Keratinocyte (primary cell): Measurements from ENCODE around the gene JAM2. TPM values are rescaled to one million over a fixed set of nuclear protein-coding genes. Genes with fewer than 3 reads are reported as not detected.

ENCODE experiments used
- DNase-seq: peaks from one replicate; pipeline ENCODE4 v3.0.0-alpha.2; 2011; ENCODE audit warnings: low read depth, missing footprints, low spot score
- FAIRE-seq: peaks from 2 replicates; lab custom pipeline; 2011; peaks lifted over from hg19 to GRCh38; lab: Jason Lieb, UNC
- H2AFZ ChIP-seq: 2 replicates; pipeline ENCODE4 v1.6.0; 2012; ENCODE audit warnings: low read length, control low read depth, inconsistent platforms; ENCODE audit not compliant: control insufficient read depth
- H3K27ac ChIP-seq: 2 replicates; pipeline ENCODE4 v1.5.1; 2011; ENCODE audit warnings: low read length; ENCODE audit not compliant: control insufficient read depth, insufficient read depth
- H3K27me3 ChIP-seq: 3 replicates; pipeline ENCODE4 v1.6.0; 2011; ENCODE audit warnings: low read length; ENCODE audit not compliant: control insufficient read depth, insufficient read depth; ENCODE audit errors: extremely low read depth
- H3K36me3 ChIP-seq, 2 experiments: 2 replicates in 1 of 2; 3 replicates in 1 of 2; pipeline ENCODE4 v1.5.1; 2011; ENCODE audit warnings: low read length in 2 of 2, mild to moderate bottlenecking in 1 of 2; ENCODE audit not compliant: control insufficient read depth in 2 of 2, insufficient read depth in 2 of 2; ENCODE audit errors: extremely low read depth in 1 of 2
- H3K4me1 ChIP-seq: 3 replicates; pipeline ENCODE4 v1.5.1; 2011; ENCODE audit warnings: low read length; ENCODE audit not compliant: control insufficient read depth, insufficient read depth; ENCODE audit errors: extremely low read depth
- H3K4me2 ChIP-seq: 3 replicates; pipeline ENCODE4 v1.6.0; 2011; ENCODE audit warnings: low read depth, low read length; ENCODE audit not compliant: control insufficient read depth, insufficient read depth; ENCODE audit errors: extremely low read depth
- H3K4me3 ChIP-seq, 3 experiments: fragments of 200-600 bp in 1 of 3; sonication (generic) in 1 of 3; 2 replicates in 2 of 3; 3 replicates in 1 of 3; pipeline ENCODE4 v1.5.1; 2011 to 2016; ENCODE audit warnings: low read length in 3 of 3, mild to moderate bottlenecking in 3 of 3, control low read depth in 2 of 3, inconsistent platforms in 1 of 3, low read depth in 1 of 3, mixed read lengths in 1 of 3, mixed run types in 1 of 3, moderate library complexity in 1 of 3; ENCODE audit not compliant: control insufficient read depth in 2 of 3, insufficient read depth in 2 of 3; ENCODE audit errors: extremely low read depth in 1 of 3
- H3K79me2 ChIP-seq: 2 replicates; pipeline ENCODE4 v1.6.0; 2012; ENCODE audit warnings: low read length; ENCODE audit not compliant: control insufficient read depth, insufficient read depth
- H3K9ac ChIP-seq: 3 replicates; pipeline ENCODE4 v1.6.0; 2011; ENCODE audit warnings: low read length; ENCODE audit not compliant: control insufficient read depth, insufficient read depth; ENCODE audit errors: extremely low read depth
- H3K9me1 ChIP-seq: 3 replicates; pipeline ENCODE4 v1.6.0; 2011; ENCODE audit warnings: low read length; ENCODE audit not compliant: control insufficient read depth, insufficient read depth; ENCODE audit errors: extremely low read depth
- H3K9me3 ChIP-seq: 2 replicates; pipeline ENCODE4 v1.5.1; 2012; ENCODE audit warnings: low read depth, low read length; ENCODE audit not compliant: control insufficient read depth
- H4K20me1 ChIP-seq: 3 replicates; pipeline ENCODE4 v1.6.0; 2011; ENCODE audit warnings: low read length; ENCODE audit not compliant: control insufficient read depth, insufficient read depth; ENCODE audit errors: extremely low read depth
- EZH2 ChIP-seq: IDR thresholded peaks from one replicate; pipeline ENCODE4 v1.6.1; 2012; ENCODE audit warnings: inconsistent platforms, mild to moderate bottlenecking, low read length, moderate library complexity
- dilution Hi-C: fragments of 300-500 bp; cut with MboI; formaldehyde crosslinking; loops from one replicate; pipeline ENCODE4 v1.7.0; 2020; ENCODE audit warnings: low sequenced_read_pairs; ENCODE audit not compliant: extremely low pct_ligation_motif_present
- polyA plus RNA-seq, 5 experiments: library from polyadenylated mRNA; depleted of rRNA in 3 of 5; stranded (reverse) in 3 of 5; stranded (forward) in 1 of 5; unstranded in 1 of 5; fragments of >200 nt; gene quantifications; 1 replicate in 1 of 5; 2 replicates in 3 of 5; 3 replicates in 1 of 5; pipeline versions ENCODE4 v1.2.1 to v1.2.3, GENCODE V29; 2011 to 2012; ENCODE audit warnings: missing spikeins in 2 of 5, low read depth in 1 of 5, low replicate concordance in 1 of 5
- TF ChIP-seq, protein P1 (sequence below), 3 experiments: IDR thresholded peaks in 1 of 3; conservative IDR thresholded peaks in 1 of 3; optimal IDR thresholded peaks in 1 of 3; 2 replicates in 2 of 3; 3 replicates in 1 of 3; pipeline versions ENCODE3 to v1.5.1; 2011; ENCODE audit warnings: low read length in 3 of 3, mild to moderate bottlenecking in 3 of 3, moderate library complexity in 2 of 3, control low read depth in 1 of 3, inconsistent platforms in 1 of 3; ENCODE audit not compliant: insufficient read depth in 2 of 3; ENCODE audit errors: extremely low read depth in 1 of 3

JAM2 gene
- polyA plus RNA-seq, 1 donor (not counting 4 experiments of a cell fraction or from before 2014, with no cell fraction given): not detected

DNA sequence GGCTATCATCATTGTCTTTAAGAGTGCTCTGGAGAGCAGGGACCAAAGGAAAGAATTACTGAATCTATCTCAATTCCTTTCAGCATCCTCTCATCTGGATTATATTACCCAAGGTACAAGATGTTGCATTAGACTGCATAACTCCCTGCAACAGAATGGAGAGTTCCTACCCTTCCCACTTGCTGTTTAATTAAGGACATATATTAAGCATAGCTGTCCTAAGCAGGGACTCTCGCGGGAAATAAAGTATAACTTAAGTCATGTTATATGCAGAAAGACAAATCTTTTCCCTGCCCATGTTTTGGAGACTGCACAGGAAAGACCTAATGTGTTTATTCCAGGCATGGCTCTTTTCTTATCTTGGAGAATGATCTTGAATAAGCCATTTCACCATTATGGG, 6.8 kb upstream of the JAM2 start:
- H3K4me3 ChIP-seq: no peak overlapping the region
- H3K27me3 ChIP-seq: peaks cover 5% of the 10 kb centered on the region
- no peak overlapping the region for H2AFZ ChIP-seq
- no peaks in the 10 kb centered on the region for H3K36me3 ChIP-seq
- no peaks in the 10 kb centered on the region for H3K9me3 ChIP-seq
- no peak overlapping the region for H3K27ac ChIP-seq
- no peaks in the 10 kb centered on the region for H3K4me1 ChIP-seq
- dilution Hi-C loops: no loop called here
- H3K9me1 ChIP-seq: no peaks in the 10 kb centered on the region
- no peaks in the 10 kb centered on the region for H4K20me1 ChIP-seq
- FAIRE-seq (no peak), DNase-seq (no peak)
- no peak overlapping the region for H3K4me2 ChIP-seq
- no peak for TF ChIP-seq EZH2
- TF ChIP-seq, protein P1, sequence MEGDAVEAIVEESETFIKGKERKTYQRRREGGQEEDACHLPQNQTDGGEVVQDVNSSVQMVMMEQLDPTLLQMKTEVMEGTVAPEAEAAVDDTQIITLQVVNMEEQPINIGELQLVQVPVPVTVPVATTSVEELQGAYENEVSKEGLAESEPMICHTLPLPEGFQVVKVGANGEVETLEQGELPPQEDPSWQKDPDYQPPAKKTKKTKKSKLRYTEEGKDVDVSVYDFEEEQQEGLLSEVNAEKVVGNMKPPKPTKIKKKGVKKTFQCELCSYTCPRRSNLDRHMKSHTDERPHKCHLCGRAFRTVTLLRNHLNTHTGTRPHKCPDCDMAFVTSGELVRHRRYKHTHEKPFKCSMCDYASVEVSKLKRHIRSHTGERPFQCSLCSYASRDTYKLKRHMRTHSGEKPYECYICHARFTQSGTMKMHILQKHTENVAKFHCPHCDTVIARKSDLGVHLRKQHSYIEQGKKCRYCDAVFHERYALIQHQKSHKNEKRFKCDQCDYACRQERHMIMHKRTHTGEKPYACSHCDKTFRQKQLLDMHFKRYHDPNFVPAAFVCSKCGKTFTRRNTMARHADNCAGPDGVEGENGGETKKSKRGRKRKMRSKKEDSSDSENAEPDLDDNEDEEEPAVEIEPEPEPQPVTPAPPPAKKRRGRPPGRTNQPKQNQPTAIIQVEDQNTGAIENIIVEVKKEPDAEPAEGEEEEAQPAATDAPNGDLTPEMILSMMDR (optimal IDR thresholded peaks at IDR 0.05 in 1 of 3, IDR thresholded peaks at IDR 0.05 in 1 of 3, conservative IDR thresholded peaks at IDR 0.05 in 1 of 3; ENCODE audit: extremely low read depth in 1 of 3, insufficient read depth in 2 of 3, low read length in 3 of 3): no peak
- no peak overlapping the region for H3K9ac ChIP-seq
- H3K79me2 ChIP-seq: no peaks in the 10 kb centered on the region

- H3K4me1 ChIP-seq: peaks cover 4% of the 10 kb centered on the region
- peaks cover 33% of the 10 kb centered on the region for H3K27me3 ChIP-seq
- no peaks in the 10 kb centered on the region for H3K9me3 ChIP-seq
- H3K36me3 ChIP-seq: no peaks in the 10 kb centered on the region
- H2AFZ ChIP-seq: no peak overlapping the region
- H3K4me2 ChIP-seq: no peak overlapping the region
- H4K20me1 ChIP-seq: no peaks in the 10 kb centered on the region
- FAIRE-seq (no peak), DNase-seq (no peak)
- no peaks in the 10 kb centered on the region for H3K9me1 ChIP-seq
- no peaks in the 10 kb centered on the region for H3K79me2 ChIP-seq
- no peak overlapping the region for H3K4me3 ChIP-seq
- no peak overlapping the region for H3K27ac ChIP-seq
- dilution Hi-C loops: no loop called here
- H3K9ac ChIP-seq: no peak overlapping the region
- TF ChIP-seq, protein P1 (optimal IDR thresholded peaks at IDR 0.05 in 1 of 3, IDR thresholded peaks at IDR 0.05 in 1 of 3, conservative IDR thresholded peaks at IDR 0.05 in 1 of 3; ENCODE audit: extremely low read depth in 1 of 3, insufficient read depth in 2 of 3, low read length in 3 of 3): no peak
- no peak for TF ChIP-seq EZH2
These were observed 3.7 kb upstream of the JAM2 start for GRCh38 chr21:25635310-25635709.
